HG02571 (cell line): ENCODE results near the gene C1orf105.
"Not testable (repeated sequence)": the region's sequence is repeated elsewhere in the genome, so short reads cannot be mapped to it uniquely, and the experiment has no call there.

Experiments
- ATAC-seq: cut with Tn5 transposase; IDR thresholded peaks from one replicate; pipeline ENCODE4 v1.9.1; 2021; ENCODE audit warnings: mild to moderate bottlenecking, moderate library complexity; ENCODE audit not compliant: unreplicated experiment

C1orf105 gene

GRCh38 chr1:172484252-172484651 is 63.8 kb downstream of the C1orf105 start:
- ATAC-seq, result no peak

- no peak for ATAC-seq
These were observed 65.1 kb downstream of the C1orf105 start for GRCh38 chr1:172485626-172486025.

- no peak for ATAC-seq
These were observed 66.4 kb downstream of the C1orf105 start for GRCh38 chr1:172486805-172487454.

- ATAC-seq, result no peak
These were observed 67.1 kb downstream of the C1orf105 start for GRCh38 chr1:172487550-172487949.

GRCh38 chr1:172488393-172488792 is 67.9 kb downstream of the C1orf105 start:
- ATAC-seq, result no peak

- no peak for ATAC-seq
These were observed 69.4 kb downstream of the C1orf105 start for GRCh38 chr1:172489847-172490246.

GRCh38 chr1:172492421-172492820 is 71.9 kb downstream of the C1orf105 start:
- ATAC-seq, result no peak

GRCh38 chr1:172494166-172494565 is 73.7 kb downstream of the C1orf105 start:
- ATAC-seq, result no peak

GRCh38 chr1:172496127-172496526 is 75.6 kb downstream of the C1orf105 start:
- ATAC-seq, result not testable (repeated sequence)

- ATAC-seq, result no peak
These were observed 76.2 kb downstream of the C1orf105 start for GRCh38 chr1:172496678-172497077.

- no peak for ATAC-seq
These were observed 76.7 kb downstream of the C1orf105 start for GRCh38 chr1:172497230-172497629.

GRCh38 chr1:172498857-172499256 is 78.4 kb downstream of the C1orf105 start:
- no peak for ATAC-seq

GRCh38 chr1:172499636-172500141 is 79.2 kb downstream of the C1orf105 start:
- ATAC-seq, result no peak

GRCh38 chr1:172500207-172500606 is 79.7 kb downstream of the C1orf105 start:
- ATAC-seq, result no peak

- no peak for ATAC-seq
These were observed 87.3 kb downstream of the C1orf105 start for GRCh38 chr1:172507741-172508140.

GRCh38 chr1:172510479-172510878 is 90.0 kb downstream of the C1orf105 start:
- no peak for ATAC-seq

GRCh38 chr1:172512591-172512990 is 92.1 kb downstream of the C1orf105 start:
- no peak for ATAC-seq

- no peak for ATAC-seq
These were observed 93.0 kb downstream of the C1orf105 start for GRCh38 chr1:172513479-172513878.

GRCh38 chr1:172514108-172514507 is 93.6 kb downstream of the C1orf105 start:
- no peak for ATAC-seq

- no peak for ATAC-seq
These were observed 95.0 kb downstream of the C1orf105 start for GRCh38 chr1:172515436-172515835.

- no peak for ATAC-seq
These were observed 95.4 kb downstream of the C1orf105 start for GRCh38 chr1:172515927-172516326.

GRCh38 chr1:172517081-172517480 is 96.6 kb downstream of the C1orf105 start:
- ATAC-seq, result no peak

- ATAC-seq, result no peak
These were observed 97.1 kb downstream of the C1orf105 start for GRCh38 chr1:172517545-172517944.
